Colonic mucosa (tissue), 4 donors: Measurements from ENCODE around the gene GABRB2. TPM values are rescaled to one million over a fixed set of nuclear protein-coding genes. Genes with fewer than 3 reads are reported as not detected.

Experiments used
- DNase-seq: peaks from one replicate; pipeline ENCODE4 v3.0.0-alpha.2; 2020
- H3K27ac ChIP-seq: fragments of 200-600 bp; one replicate; pipeline ENCODE4 v1.8.0; 2021
- H3K27me3 ChIP-seq: fragments of 200-600 bp; one replicate; pipeline ENCODE4 v1.8.0; 2021
- H3K36me3 ChIP-seq: fragments of 200-600 bp; one replicate; pipeline ENCODE4 v1.8.0; 2021
- H3K4me1 ChIP-seq: fragments of 200-600 bp; one replicate; pipeline ENCODE4 v1.8.0; 2021; ENCODE audit warnings: mild to moderate bottlenecking
- H3K4me3 ChIP-seq: fragments of 200-600 bp; one replicate; pipeline ENCODE4 v1.8.0; 2021
- H3K9ac ChIP-seq, 2 donors: one replicate each; pipeline ENCODE4 v1.7.0; 2013; ENCODE audit warnings: control low read depth in 2 of 2, low read depth in 2 of 2, low read length in 2 of 2
- H3K9me3 ChIP-seq: fragments of 200-600 bp; one replicate; pipeline ENCODE4 v1.8.0; 2021
- CTCF ChIP-seq: fragments of 200-600 bp; IDR thresholded peaks from one replicate; pipeline ENCODE4 v1.8.0; 2022; ENCODE audit warnings: antibody characterized with exemption, mild to moderate bottlenecking
- intact Hi-C: fragments of 100-400 bp; cut with DNase I; formaldehyde crosslinking; loops from one replicate; pipeline ENCODE4 v1.14.1; 2022
- total RNA-seq, 2 donors: library from RNA; stranded (reverse); fragmentation: NEBNext Ultra II Directional in 1 of 2; extraction: Animal tissue kit (Norgen Biotek cat#: 25700) in 1 of 2; gene quantifications; one replicate each; pipeline ENCODE4 v1.2.1, GENCODE V29; 2021
- donor health status: healthy.
- donor health status: DM: no; HTN: no; CAD: no.
- donor health status: DM: no; HTN: no; CAD: no.

Gene GABRB2
- total RNA-seq, 2 donors from 2014 or later, result 1.5 to 4.2 TPM

- intact Hi-C loops, result no loop called here
- no peak overlapping the region for H3K27ac ChIP-seq
- no peak for TF ChIP-seq CTCF
- H3K9me3 ChIP-seq, result no peaks in the 10 kb centered on the region
- no peak overlapping the region for H3K9ac ChIP-seq
- no peaks in the 10 kb centered on the region for H3K27me3 ChIP-seq
- H3K4me3 ChIP-seq, result no peak overlapping the region
- no peaks in the 10 kb centered on the region for H3K4me1 ChIP-seq
- DNase-seq, result no peak
- H3K36me3 ChIP-seq, result no peaks in the 10 kb centered on the region
Measured at GRCh38 chr5:161311146-161311708, 235.3 kb downstream of the GABRB2 start.

- intact Hi-C loops, result no loop called here
- H3K9ac ChIP-seq, result no peak overlapping the region
- no peak for DNase-seq
- H3K27ac ChIP-seq, result no peak overlapping the region
- no peaks in the 10 kb centered on the region for H3K9me3 ChIP-seq
- no peaks in the 10 kb centered on the region for H3K36me3 ChIP-seq
- H3K27me3 ChIP-seq, result no peaks in the 10 kb centered on the region
- no peaks in the 10 kb centered on the region for H3K4me1 ChIP-seq
- no peak overlapping the region for H3K4me3 ChIP-seq
- TF ChIP-seq CTCF, result no peak
Measured at GRCh38 chr5:161306351-161306995, 240.1 kb downstream of the GABRB2 start.

GRCh38 chr5:161305601-161306000 lies 240.9 kb downstream of the GABRB2 start:
- H3K9ac ChIP-seq, result no peak overlapping the region
- H3K4me1 ChIP-seq, result no peaks in the 10 kb centered on the region
- intact Hi-C loops, result no loop called here
- H3K9me3 ChIP-seq, result no peaks in the 10 kb centered on the region
- TF ChIP-seq CTCF, result no peak
- DNase-seq, result no peak
- H3K36me3 ChIP-seq, result no peaks in the 10 kb centered on the region
- H3K27ac ChIP-seq, result no peak overlapping the region
- H3K27me3 ChIP-seq, result no peaks in the 10 kb centered on the region
- H3K4me3 ChIP-seq, result no peak overlapping the region

GRCh38 chr5:161302559-161302958 lies 244.0 kb downstream of the GABRB2 start:
- intact Hi-C loops, result no loop called here
- H3K27ac ChIP-seq, result no peak overlapping the region
- H3K27me3 ChIP-seq, result no peaks in the 10 kb centered on the region
- TF ChIP-seq CTCF, result no peak
- no peaks in the 10 kb centered on the region for H3K36me3 ChIP-seq
- no peaks in the 10 kb centered on the region for H3K9me3 ChIP-seq
- no peak overlapping the region for H3K9ac ChIP-seq
- no peak for DNase-seq
- no peaks in the 10 kb centered on the region for H3K4me1 ChIP-seq
- no peak overlapping the region for H3K4me3 ChIP-seq

DNA sequence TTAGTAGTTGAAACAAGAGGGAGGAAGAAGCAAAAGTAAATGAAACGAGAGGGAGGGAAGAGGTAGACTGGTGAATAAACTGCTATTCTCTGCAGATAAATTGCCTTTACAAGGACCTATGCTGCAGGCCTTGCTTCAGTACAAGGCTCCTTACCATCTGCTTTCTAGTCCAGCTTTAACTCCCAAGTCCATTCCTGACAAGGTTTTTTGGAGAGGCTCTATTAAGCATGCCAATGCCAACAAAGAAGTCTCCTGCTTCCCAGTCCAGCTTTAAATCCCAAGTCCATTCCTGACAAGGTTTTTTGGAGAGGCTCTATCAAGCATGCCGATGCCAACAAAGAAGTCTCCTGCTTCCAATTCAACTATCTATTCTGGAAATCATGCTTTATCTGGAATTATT lies 244.9 kb downstream of the GABRB2 start:
- no peaks in the 10 kb centered on the region for H3K27me3 ChIP-seq
- no peaks in the 10 kb centered on the region for H3K36me3 ChIP-seq
- no peak overlapping the region for H3K27ac ChIP-seq
- H3K4me3 ChIP-seq, result no peak overlapping the region
- no peaks in the 10 kb centered on the region for H3K4me1 ChIP-seq
- intact Hi-C loops, result no loop called here
- no peak for DNase-seq
- no peak for TF ChIP-seq CTCF
- no peaks in the 10 kb centered on the region for H3K9me3 ChIP-seq
- no peak overlapping the region for H3K9ac ChIP-seq
